Spleen (tissue), 13 donors: ENCODE results near the gene ADAMTS18. TPM values are rescaled to one million over a fixed set of nuclear protein-coding genes. Genes with fewer than 3 reads are reported as not detected.

Experiments
- DNase-seq: peaks from one replicate; pipeline ENCODE4 v3.0.0-alpha.2; 2020
- H3K27ac ChIP-seq, 8 donors: fragments of 200-600 bp; sonication (generic) in 7 of 8; 1 replicate in 4 of 8; 2 replicates in 4 of 8; pipeline versions ENCODE4 v1.5.0 to v1.8.0; 2016 to 2021; ENCODE audit warnings: inconsistent platforms in 4 of 8, mild to moderate bottlenecking in 4 of 8, moderate library complexity in 1 of 8
- H3K27me3 ChIP-seq, 7 donors: fragments of 200-600 bp; sonication (generic) in 6 of 7; replicated peaks in 1 of 7; 1 replicate in 4 of 7; 2 replicates in 3 of 7; pipeline versions ENCODE4 v1.5.0 to v1.8.0; 2016 to 2021; ENCODE audit warnings: inconsistent platforms in 3 of 7, mild to moderate bottlenecking in 1 of 7
- H3K36me3 ChIP-seq, 6 donors: fragments of 200-600 bp; sonication (generic) in 5 of 6; 1 replicate in 4 of 6; 2 replicates in 2 of 6; pipeline versions ENCODE4 v1.5.0 to v1.8.0; 2016 to 2021; ENCODE audit warnings: inconsistent platforms in 2 of 6
- H3K4me1 ChIP-seq, 6 donors: fragments of 200-600 bp; sonication (generic) in 5 of 6; 1 replicate in 3 of 6; 2 replicates in 3 of 6; pipeline versions ENCODE4 v1.5.0 to v1.8.0; 2016 to 2021; ENCODE audit warnings: inconsistent platforms in 3 of 6
- H3K4me3 ChIP-seq, 8 donors: fragments of 200-600 bp; sonication (generic) in 7 of 8; 1 replicate in 4 of 8; 2 replicates in 4 of 8; pipeline versions ENCODE4 v1.5.0 to v1.8.0; 2016 to 2021; ENCODE audit warnings: inconsistent platforms in 4 of 8, mild to moderate bottlenecking in 4 of 8, moderate library complexity in 2 of 8
- H3K9me3 ChIP-seq, 8 donors: fragments of 200-600 bp; sonication (generic) in 7 of 8; 1 replicate in 4 of 8; 2 replicates in 4 of 8; pipeline versions ENCODE4 v1.5.0 to v1.8.0; 2016 to 2021; ENCODE audit warnings: inconsistent platforms in 4 of 8
- CTCF ChIP-seq, 11 experiments: fragments of 200-600 bp in 7 of 11; fragments of 450-650 bp in 4 of 11; sonication (generic) in 4 of 11; IDR thresholded peaks in 8 of 11; conservative IDR thresholded peaks in 3 of 11; 1 replicate in 7 of 11; 2 replicates in 4 of 11; pipeline versions ENCODE4 v1.4.0 to v1.8.0; 2016 to 2021; ENCODE audit warnings: antibody characterized with exemption in 11 of 11, inconsistent platforms in 4 of 11, mild to moderate bottlenecking in 1 of 11
- POLR2A ChIP-seq, 3 donors: fragments of 450-650 bp; IDR thresholded peaks; one replicate each; pipeline ENCODE4 v1.5.1; 2017; ENCODE audit warnings: antibody characterized with exemption in 3 of 3, mild to moderate bottlenecking in 1 of 3
- POLR2AphosphoS5 ChIP-seq, 3 donors: sonication (generic); formaldehyde crosslinking; IDR thresholded peaks; one replicate each; pipeline ENCODE4 v1.5.1; 2017; ENCODE audit warnings: antibody characterized with exemption in 3 of 3
- WGBS, 5 donors: extraction: QIAGEN DNeasy Blood & Tissue Kit in 3 of 5; methylation state at CpG; one replicate each; pipeline versions ENCODE4 v1.1.5 to v1.1.7; 2013 to 2018; 5-methylcytosine and 5-hydroxymethylcytosine counted together
- intact Hi-C: fragments of 100-400 bp; cut with DNase I; formaldehyde crosslinking; loops from one replicate; pipeline ENCODE4 v1.15.0; 2023; ENCODE audit warnings: low total_unique reads
- long read RNA-seq, 2 donors: transcript quantifications; one replicate each; lab custom pipeline, GENCODE V29; 2026
- polyA plus RNA-seq, 3 donors: library from polyadenylated mRNA; stranded (reverse); fragments of 200-250 nt; gene quantifications; one replicate each; pipeline ENCODE4 v1.2.1, GENCODE V29; 2013
- total RNA-seq, 7 donors: library from RNA; depleted of rRNA in 3 of 7; stranded (reverse); fragments of >200 nt in 3 of 7; fragmentation: NEBNext Ultra II Directional in 4 of 7; extraction: Animal tissue kit (Norgen Biotek cat#: 25700) in 4 of 7; gene quantifications; one replicate each; pipeline versions ENCODE4 v1.1.0 to v1.2.1, GENCODE V29; 2016 to 2021
- donor health status: healthy with polysubstance abuse.
- donor health status: DM: no; HTN: no; CAD: no; lungs with moderate emphysema.
- donor health status: DM: no; HTN: no; CAD: no.
- donor health status: Bipolar disorder and iron deficiency.
- donor health status: healthy.
- donor health status: DM: no; HTN: no; CAD: no.
- donor health status: DM: yes; HTN: yes; CAD: no.

ADAMTS18 gene
- total RNA-seq (not detected), polyA plus RNA-seq (not detected)
- long read RNA-seq, donor 1 = 0 reads
- long read RNA-seq, donor 2 = 0 reads

GRCh38 chr16:77434530-77435271 lies at the start of gene ADAMTS18:
TSS of gene ADAMTS18 (minus strand) at chr16:77435034. CDS start at chr16:77434695, 339 bp downstream.
- no peak for DNase-seq
- H3K27ac ChIP-seq = no peak within 1 kb of the TSS
- intact Hi-C loops = no loop called here
- H3K9me3 ChIP-seq = no peaks in the 10 kb centered on the region
- H3K27me3 ChIP-seq = peaks cover 2 to 69% (median 31%) of the 10 kb centered on the region in 7 donors
- TF ChIP-seq POLR2A (IDR thresholded peaks at IDR 0.05) (no peak), CTCF (IDR thresholded peaks at IDR 0.05 in 8 of 11, conservative IDR thresholded peaks at IDR 0.05 in 3 of 11) (no peak)
- H3K4me3 ChIP-seq = no peak within 1 kb of the TSS
- H3K4me1 ChIP-seq = peaks cover 0 to 10% (median 0%) of the 10 kb centered on the region in 6 donors
- H3K36me3 ChIP-seq = no peaks in the 10 kb centered on the region
- WGBS, 5 donors = 1 to 8% (median 3%) methylated on average over 13 to 92 of the region's 92 CpGs

GRCh38 chr16:77480681-77481315 lies 46.0 kb upstream of the ADAMTS18 start:
- Histone ChIP-seq H3K27me3 (peaks cover 0 to 11% (median 0%) of the 10 kb centered on the region in 7 donors), H3K36me3 (no peaks in the 10 kb centered on the region), H3K27ac (no peak overlapping the region), H3K4me3 (no peak overlapping the region), H3K9me3 (no peaks in the 10 kb centered on the region), H3K4me1 (no peaks in the 10 kb centered on the region)
- TF ChIP-seq POLR2AphosphoS5 (IDR thresholded peaks at IDR 0.05) = no peak
- no peak for TF ChIP-seq CTCF (IDR thresholded peaks at IDR 0.05 in 8 of 11, conservative IDR thresholded peaks at IDR 0.05 in 3 of 11)
- TF ChIP-seq POLR2A (IDR thresholded peaks at IDR 0.05) = no peak
- DNase-seq = no peak
- 85 to 91% (median 85%) methylated on average over 3 of the region's 3 CpGs for WGBS, 5 donors
- intact Hi-C loops = no loop called here

- WGBS, 5 donors = 85 to 97% (median 92%) methylated on average over 1 of the region's 1 CpG
- intact Hi-C loops = no loop called here
These were observed 37.4 kb upstream of the ADAMTS18 start for GRCh38 chr16:77472262-77472661.

More at GRCh38 chr16:77472262-77472661, 37.4 kb upstream of the ADAMTS18 start:
- Histone ChIP-seq H3K27me3 (peaks cover 0 to 11% (median 0%) of the 10 kb centered on the region in 7 donors), H3K36me3 (no peaks in the 10 kb centered on the region), H3K4me1 (no peaks in the 10 kb centered on the region), H3K27ac (no peak overlapping the region), H3K4me3 (no peak overlapping the region), H3K9me3 (no peaks in the 10 kb centered on the region)
- TF ChIP-seq CTCF (IDR thresholded peaks at IDR 0.05 in 8 of 11, conservative IDR thresholded peaks at IDR 0.05 in 3 of 11) (no peak), POLR2A (IDR thresholded peaks at IDR 0.05) (no peak), POLR2AphosphoS5 (IDR thresholded peaks at IDR 0.05) (no peak)
- DNase-seq = no peak
